Pancreas (tissue), 10 donors: ENCODE data around the gene SORCS2. TPM values are rescaled to one million over a fixed set of nuclear protein-coding genes. Genes with fewer than 3 reads are reported as not detected.

ENCODE experiments used
- ATAC-seq, 4 donors: fragments of 200-7000 bp; cut with Tn5 transposase; one replicate each; pipeline versions ENCODE4 v1.8.0 to v1.9.1; 2020; ENCODE audit warnings: mild to moderate bottlenecking in 4 of 4, moderate library complexity in 4 of 4
- DNase-seq, 6 donors: peaks; one replicate each; pipeline ENCODE4 v3.0.0-alpha.2; 2020
- FAIRE-seq: peaks from 2 replicates; lab custom pipeline; 2012; peaks lifted over from hg19 to GRCh38; lab: Jason Lieb, UNC
- H3K27ac ChIP-seq, 4 donors: fragments of 200-600 bp; sonication (generic); 1 replicate in 3 of 4; 2 replicates in 1 of 4; pipeline versions ENCODE4 v1.5.0 to v1.8.0; 2020
- H3K27me3 ChIP-seq, 4 donors: fragments of 200-600 bp; one replicate each; pipeline ENCODE4 v1.8.0; 2021
- H3K36me3 ChIP-seq, 3 donors: fragments of 200-600 bp; sonication (generic) in 1 of 3; one replicate each; pipeline versions ENCODE4 v1.5.0 to v1.8.0; 2020 to 2021
- H3K4me1 ChIP-seq, 3 donors: fragments of 200-600 bp; one replicate each; pipeline ENCODE4 v1.8.0; 2021
- H3K4me3 ChIP-seq, 4 donors: fragments of 200-600 bp; sonication (generic) in 2 of 4; one replicate each; pipeline versions ENCODE4 v1.5.0 to v1.8.0; 2020 to 2021
- H3K9me3 ChIP-seq, 4 donors: fragments of 200-600 bp; one replicate each; pipeline ENCODE4 v1.8.0; 2021
- WGBS, 2 donors: extraction: QIAGEN DNeasy Blood & Tissue Kit; methylation state at CpG; one replicate each; pipeline ENCODE4 v1.1.7; 2013; 5-methylcytosine and 5-hydroxymethylcytosine counted together
- intact Hi-C, 3 donors: fragments of 100-400 bp; cut with DNase I; formaldehyde crosslinking; loops; one replicate each; pipeline versions ENCODE4 v1.11.1 to v1.14.2; 2022
- polyA plus RNA-seq, 2 donors: library from polyadenylated mRNA; stranded (reverse); fragments of 200-250 nt; gene quantifications; one replicate each; pipeline ENCODE4 v1.2.3, GENCODE V29; 2013
- total RNA-seq, 6 donors: library from RNA; stranded (reverse); fragmentation: NEBNext Ultra II Directional in 4 of 6; extraction: Animal tissue kit (Norgen Biotek cat#: 25700) in 4 of 6; gene quantifications; one replicate each; pipeline versions ENCODE4 v1.2.1 to v1.2.4, GENCODE V29; 2021 to 2023
- TF ChIP-seq, protein P1 (sequence below), 4 donors: fragments of 200-600 bp; sonication (generic) in 3 of 4; IDR thresholded peaks; one replicate each; pipeline versions ENCODE4 v1.5.0 to v1.8.0; 2021; ENCODE audit warnings: antibody characterized with exemption in 4 of 4
- donor health status: healthy with polysubstance abuse.
- donor health status: DM: no; HTN: no; CAD: no; lungs with moderate emphysema.
- donor health status: DM: no; HTN: no; CAD: no.
- donor health status: control.
- donor health status: control.
- donor health status: Bipolar disorder and iron deficiency.
- donor health status: DM: yes; HTN: yes; CAD: no.
- donor health status: DM: no; HTN: no; CAD: no.
- donor health status: DM: no; HTN: no; CAD: no.
- donor health status: DM: yes; HTN: yes; CAD: no.

SORCS2 gene
- total and polyA plus RNA-seq, 8 donors, result 0.14 to 1.7 (median 0.42) TPM

DNA sequence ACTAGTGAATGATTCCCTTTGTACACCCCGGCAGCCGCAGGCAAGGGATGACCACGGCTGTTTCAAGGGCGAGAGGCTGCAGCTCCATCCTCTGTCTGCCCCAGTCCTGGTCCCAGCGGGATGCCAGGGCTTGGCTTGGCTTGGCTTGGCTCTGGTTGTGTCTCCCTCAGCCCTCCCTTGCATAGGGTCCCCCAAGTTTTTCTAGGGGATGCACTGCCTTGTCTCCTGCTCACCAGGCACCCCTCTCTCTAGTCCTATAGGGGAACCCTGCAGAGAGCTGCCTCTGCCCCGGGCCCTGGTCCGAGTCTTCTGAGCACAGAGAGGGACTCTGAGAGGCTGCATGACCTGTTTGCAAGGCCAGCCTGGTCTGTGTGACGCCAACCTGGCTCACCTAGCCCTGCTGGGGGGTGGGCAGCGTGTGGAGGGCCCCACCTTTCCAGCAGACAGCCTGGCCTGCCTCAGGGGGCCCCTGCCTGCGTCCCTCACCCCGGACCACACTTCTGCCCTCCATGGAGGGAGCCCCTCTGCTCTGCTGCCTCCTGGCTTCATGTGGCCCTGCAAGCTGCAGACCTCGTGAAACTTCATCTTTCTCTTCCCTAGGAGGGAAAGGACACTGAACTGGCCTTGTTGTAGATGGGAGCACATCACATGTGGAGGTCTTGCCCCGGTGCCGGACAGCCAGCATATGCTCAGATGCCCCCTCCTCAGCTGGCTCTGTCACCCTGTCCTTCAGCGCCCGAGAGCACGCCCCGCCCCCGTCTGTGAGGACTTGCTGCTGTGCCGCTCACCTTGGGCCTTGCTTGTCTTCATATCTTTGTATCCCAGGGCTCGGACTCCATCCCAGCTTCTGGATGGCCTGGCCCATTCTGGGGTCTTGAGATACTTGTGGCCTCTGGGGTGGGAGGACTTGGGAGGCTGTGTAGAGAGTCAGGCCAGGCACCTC is 16.4 kb downstream of the SORCS2 start:
- WGBS, 2 donors, result 64 to 74% methylated on average over 21 of the region's 21 CpGs
- TF ChIP-seq, protein P1, sequence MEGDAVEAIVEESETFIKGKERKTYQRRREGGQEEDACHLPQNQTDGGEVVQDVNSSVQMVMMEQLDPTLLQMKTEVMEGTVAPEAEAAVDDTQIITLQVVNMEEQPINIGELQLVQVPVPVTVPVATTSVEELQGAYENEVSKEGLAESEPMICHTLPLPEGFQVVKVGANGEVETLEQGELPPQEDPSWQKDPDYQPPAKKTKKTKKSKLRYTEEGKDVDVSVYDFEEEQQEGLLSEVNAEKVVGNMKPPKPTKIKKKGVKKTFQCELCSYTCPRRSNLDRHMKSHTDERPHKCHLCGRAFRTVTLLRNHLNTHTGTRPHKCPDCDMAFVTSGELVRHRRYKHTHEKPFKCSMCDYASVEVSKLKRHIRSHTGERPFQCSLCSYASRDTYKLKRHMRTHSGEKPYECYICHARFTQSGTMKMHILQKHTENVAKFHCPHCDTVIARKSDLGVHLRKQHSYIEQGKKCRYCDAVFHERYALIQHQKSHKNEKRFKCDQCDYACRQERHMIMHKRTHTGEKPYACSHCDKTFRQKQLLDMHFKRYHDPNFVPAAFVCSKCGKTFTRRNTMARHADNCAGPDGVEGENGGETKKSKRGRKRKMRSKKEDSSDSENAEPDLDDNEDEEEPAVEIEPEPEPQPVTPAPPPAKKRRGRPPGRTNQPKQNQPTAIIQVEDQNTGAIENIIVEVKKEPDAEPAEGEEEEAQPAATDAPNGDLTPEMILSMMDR (IDR thresholded peaks at IDR 0.05), result no peak
- Histone ChIP-seq H3K9me3 (no peaks in the 10 kb centered on the region), H3K27me3 (no peaks in the 10 kb centered on the region), H3K4me3 (no peak overlapping the region), H3K27ac (no peak overlapping the region), H3K36me3 (no peaks in the 10 kb centered on the region), H3K4me1 (no peaks in the 10 kb centered on the region)
- intact Hi-C loops, result no loop called here
- DNase-seq (no peak), FAIRE-seq (no peak), ATAC-seq (no peak)

DNA sequence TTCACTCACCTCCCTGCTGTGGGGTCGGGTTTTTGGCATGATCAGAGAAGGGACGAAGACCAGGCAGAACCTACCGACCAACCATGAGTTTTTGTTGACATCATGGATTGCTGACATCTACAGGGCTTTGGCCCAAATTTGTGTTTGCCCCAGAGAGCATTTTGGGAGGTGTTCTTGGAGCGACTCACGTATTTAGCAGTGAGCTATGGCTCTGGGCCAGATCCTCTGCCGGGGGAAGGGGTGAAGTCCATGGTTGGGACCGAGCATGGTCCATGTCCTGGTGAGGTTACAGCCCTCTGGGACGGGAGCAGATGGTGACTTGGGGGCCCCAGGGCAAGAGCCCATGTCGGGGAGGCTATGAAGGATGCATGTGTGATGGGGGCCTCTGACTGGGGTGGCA is 17.4 kb downstream of the SORCS2 start:
- Histone ChIP-seq H3K27me3 (no peaks in the 10 kb centered on the region), H3K27ac (no peak overlapping the region), H3K36me3 (no peaks in the 10 kb centered on the region), H3K9me3 (no peaks in the 10 kb centered on the region), H3K4me1 (no peaks in the 10 kb centered on the region), H3K4me3 (no peak overlapping the region)
- DNase-seq (no peak), ATAC-seq (no peak), FAIRE-seq (no peak)
- TF ChIP-seq, protein P1 (IDR thresholded peaks at IDR 0.05), result no peak
- 62 to 84% methylated on average over 9 of the region's 9 CpGs for WGBS, 2 donors
- intact Hi-C loops, result no loop called here

DNA sequence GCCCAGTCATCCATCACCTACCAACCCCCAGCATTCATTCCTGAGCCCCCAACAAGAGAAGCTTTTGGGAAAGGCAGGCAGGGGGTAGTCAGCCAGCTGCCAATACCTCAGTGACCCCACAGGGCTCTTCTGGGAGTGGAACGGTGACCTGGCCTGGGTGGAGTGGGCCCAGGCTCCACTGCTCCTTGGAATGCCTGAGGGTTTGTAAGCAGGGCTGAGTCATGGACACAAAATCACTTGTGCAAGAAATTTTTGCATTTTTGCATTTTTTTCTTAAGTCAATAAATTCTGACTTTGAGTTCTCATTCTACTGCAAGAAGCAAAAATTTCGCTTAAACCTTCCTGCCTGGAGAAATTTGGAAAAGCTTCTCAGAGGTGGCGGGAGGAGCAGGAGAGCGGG is 18.5 kb downstream of the SORCS2 start:
- intact Hi-C loops, result no loop called here
- H3K4me1 ChIP-seq, result no peaks in the 10 kb centered on the region
- ATAC-seq, result no peak
- no peak overlapping the region for H3K4me3 ChIP-seq
- 82 to 92% methylated on average over 4 of the region's 4 CpGs for WGBS, 2 donors
- FAIRE-seq, result no peak
- H3K36me3 ChIP-seq, result no peaks in the 10 kb centered on the region
- H3K27me3 ChIP-seq, result no peaks in the 10 kb centered on the region
- TF ChIP-seq, protein P1 (IDR thresholded peaks at IDR 0.05), result no peak
- no peaks in the 10 kb centered on the region for H3K9me3 ChIP-seq
- H3K27ac ChIP-seq, result no peak overlapping the region
- DNase-seq, result no peak

DNA sequence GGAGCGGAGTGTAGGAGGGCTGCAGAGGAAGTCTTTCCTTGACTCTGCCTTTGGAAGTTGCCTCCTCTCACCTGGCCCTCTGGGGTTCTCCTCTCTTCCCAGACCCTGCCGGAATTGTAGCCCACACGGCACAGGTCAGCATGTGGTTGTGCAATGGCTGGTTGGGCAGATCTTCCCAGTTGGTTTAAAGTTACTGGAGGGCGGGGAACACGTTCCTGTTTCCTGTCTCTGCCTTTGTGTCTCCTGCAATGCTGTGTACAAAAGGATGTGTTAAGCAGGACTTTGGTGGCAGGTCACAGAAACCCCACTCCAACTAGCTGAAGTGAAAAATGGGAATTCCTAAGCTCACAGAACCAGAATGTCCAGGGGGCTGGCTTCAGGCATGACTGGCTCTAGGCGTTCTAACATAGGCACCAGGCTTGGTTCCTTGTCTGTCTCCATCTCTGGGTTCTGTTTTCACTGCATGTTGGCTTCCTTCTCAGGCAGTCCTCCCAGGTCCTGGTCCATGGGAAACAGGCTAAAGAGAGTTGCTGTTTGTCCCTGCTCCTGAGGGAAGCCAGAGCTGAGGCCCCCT is 19.9 kb downstream of the SORCS2 start:
- intact Hi-C loops, result no loop called here
- H3K9me3 ChIP-seq, result no peaks in the 10 kb centered on the region
- FAIRE-seq, result no peak
- 69 to 75% methylated on average over 6 of the region's 6 CpGs for WGBS, 2 donors
- no peak overlapping the region for H3K27ac ChIP-seq
- DNase-seq, result no peak
- no peaks in the 10 kb centered on the region for H3K27me3 ChIP-seq
- no peaks in the 10 kb centered on the region for H3K36me3 ChIP-seq
- ATAC-seq, result no peak
- no peaks in the 10 kb centered on the region for H3K4me1 ChIP-seq
- TF ChIP-seq, protein P1 (IDR thresholded peaks at IDR 0.05), result no peak
- H3K4me3 ChIP-seq, result no peak overlapping the region

DNA sequence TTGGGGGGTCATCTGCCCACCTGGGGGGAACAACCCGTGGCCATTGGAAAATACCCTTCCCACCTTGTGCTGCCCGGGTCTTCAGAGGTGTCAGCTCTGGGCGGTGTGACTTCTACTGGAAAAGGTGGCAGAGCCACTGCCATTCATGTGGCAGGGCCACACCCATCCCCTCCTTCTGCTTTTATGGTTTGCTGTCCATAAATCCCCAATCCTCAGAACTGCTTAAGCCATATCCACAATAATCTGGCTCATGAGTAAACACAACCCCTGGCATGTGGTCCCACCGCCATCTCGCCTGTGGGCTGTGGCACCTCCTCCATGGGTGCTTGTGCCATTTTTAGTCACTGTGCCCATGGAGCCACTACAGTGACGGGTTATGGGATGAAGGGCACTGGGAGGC is 20.6 kb downstream of the SORCS2 start:
- H3K36me3 ChIP-seq, result no peaks in the 10 kb centered on the region
- no peak overlapping the region for H3K27ac ChIP-seq
- no peak for ATAC-seq
- no peaks in the 10 kb centered on the region for H3K27me3 ChIP-seq
- TF ChIP-seq, protein P1 (IDR thresholded peaks at IDR 0.05), result no peak
- H3K4me3 ChIP-seq, result no peak overlapping the region
- no peaks in the 10 kb centered on the region for H3K9me3 ChIP-seq
- H3K4me1 ChIP-seq, result no peaks in the 10 kb centered on the region
- FAIRE-seq, result no peak
- intact Hi-C loops, result no loop called here
- DNase-seq, result no peak
- WGBS, 2 donors, result 66 to 75% methylated on average over 6 of the region's 6 CpGs
